GOT3 (cell line): ENCODE results near the gene ZNF74.
"Not testable (repeated sequence)": the region's sequence is repeated elsewhere in the genome, so short reads cannot be mapped to it uniquely, and the experiment has no call there.

Source experiments
- DNase-seq: peaks from one replicate; lab custom pipeline; 2025; ENCODE audit warnings: mixed read lengths; lab: John Stamatoyannopoulos, UW

ZNF74 gene

DNA sequence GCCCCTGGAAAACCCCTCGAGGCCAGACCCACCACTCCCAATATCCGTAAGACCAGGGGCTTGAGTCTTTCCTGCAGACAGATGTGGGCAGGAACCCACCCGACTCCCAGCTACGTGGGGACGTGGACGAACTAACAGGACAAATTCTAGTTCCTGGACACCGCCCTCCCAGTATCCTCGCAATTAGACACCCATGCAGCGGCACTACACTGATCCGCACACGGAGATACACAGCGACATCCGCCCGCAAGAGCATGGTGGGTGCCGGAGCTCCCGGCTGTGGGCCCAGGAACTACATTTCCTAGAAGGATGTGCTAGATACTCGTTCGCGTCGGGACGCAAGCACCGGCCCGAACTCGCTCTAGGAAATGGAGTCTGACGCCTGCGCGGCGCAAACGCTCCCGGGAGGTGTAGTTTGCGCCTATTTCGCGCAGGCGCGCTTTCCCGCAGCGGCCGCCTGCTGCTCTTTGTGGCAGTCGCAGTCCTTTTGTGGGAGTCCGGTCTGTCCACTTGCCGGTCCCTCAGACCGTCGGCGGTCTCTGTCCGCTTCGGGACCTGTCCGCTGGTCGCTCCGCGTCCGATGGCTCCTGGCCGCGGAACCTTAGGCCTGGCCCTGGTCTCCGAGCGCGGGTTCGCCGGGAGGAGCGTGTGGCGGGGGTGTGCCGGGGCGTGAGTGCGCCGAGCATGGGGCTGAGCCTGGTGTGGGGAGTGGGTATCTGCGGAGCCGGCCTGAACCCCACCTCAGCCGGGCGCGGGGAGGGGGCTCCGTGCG is at the start of gene ZNF74:
TSS of gene ZNF74 (plus strand) at position 447 of the 772 bp plus-strand sequence. CDS start 478 bp downstream, outside the sequence.
- peak; percentile 67 for DNase-seq

DNA sequence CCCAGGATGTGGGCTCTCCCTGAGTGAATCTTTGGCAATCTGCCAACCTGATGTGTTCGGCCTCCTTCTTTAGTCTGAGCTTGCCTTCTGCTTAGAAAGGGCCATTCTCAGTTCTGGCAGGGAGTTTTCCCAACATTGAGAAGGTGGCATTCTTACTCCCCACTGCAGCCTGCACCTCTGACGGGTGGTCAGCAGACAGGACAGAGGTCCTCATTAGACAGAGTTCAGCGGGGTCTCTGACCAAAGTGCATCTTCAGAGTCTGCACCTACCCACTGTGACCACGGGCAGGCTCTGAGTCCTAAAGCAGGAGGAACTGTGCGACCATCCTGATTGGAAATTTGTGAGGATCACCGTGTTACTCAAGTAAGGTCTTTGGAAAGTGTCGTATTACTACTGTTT is 47.4 kb upstream of the ZNF74 start:
- not testable (repeated sequence) for DNase-seq

DNA sequence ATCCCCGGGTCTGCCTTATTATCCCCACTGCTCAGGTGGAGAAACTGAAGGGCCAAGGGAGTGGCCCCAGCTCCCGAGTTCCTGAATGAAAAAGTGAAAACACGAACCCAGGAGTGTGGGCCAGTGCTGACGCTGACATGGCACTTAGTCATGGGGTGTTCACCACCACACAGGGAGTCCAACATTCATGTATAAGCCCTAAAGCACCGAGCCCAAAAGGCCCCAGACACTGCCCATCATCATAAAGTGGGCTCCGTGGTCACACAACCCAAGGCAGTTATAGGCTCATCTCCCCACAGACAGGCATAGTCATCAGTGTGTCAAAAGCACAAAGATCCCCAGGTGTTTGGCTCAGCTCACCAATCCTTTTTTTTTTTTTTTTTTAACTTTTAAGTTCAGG is 41.4 kb upstream of the ZNF74 start:
- not testable (repeated sequence) for DNase-seq

DNA sequence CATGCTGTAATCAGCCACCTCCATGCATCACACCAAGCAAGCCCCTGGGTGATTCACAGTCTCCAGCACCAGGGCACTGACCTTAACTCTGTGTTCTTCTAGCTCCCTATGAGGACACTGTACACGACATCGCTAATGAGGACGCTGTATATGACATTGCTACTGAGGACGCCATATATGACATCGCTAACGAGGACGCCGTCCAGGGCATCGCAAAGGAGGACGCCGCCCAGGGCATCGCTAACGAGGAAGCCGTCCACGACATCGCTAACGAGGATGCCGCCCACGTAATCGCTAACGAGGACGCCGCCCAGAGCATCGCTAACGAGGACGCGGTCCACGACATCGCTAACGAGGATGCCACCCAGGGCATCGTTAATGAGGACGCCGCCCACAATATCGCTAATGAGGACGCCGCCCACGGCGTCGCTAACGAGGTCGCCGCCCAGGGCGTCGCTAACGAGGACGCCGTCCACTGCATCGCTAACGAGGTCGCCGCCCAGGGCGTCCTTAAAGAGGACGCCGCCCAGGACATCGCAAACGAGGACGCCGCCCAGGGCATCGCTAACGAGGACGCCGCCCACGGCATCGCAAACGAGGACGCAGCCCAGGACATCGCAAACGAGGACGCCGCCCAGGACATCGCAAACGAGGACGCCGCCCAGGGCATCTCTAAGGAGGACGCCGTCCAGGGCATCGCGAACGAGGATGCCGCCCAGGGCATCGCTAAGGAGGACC is 39.5 kb upstream of the ZNF74 start:
- no peak for DNase-seq

DNA sequence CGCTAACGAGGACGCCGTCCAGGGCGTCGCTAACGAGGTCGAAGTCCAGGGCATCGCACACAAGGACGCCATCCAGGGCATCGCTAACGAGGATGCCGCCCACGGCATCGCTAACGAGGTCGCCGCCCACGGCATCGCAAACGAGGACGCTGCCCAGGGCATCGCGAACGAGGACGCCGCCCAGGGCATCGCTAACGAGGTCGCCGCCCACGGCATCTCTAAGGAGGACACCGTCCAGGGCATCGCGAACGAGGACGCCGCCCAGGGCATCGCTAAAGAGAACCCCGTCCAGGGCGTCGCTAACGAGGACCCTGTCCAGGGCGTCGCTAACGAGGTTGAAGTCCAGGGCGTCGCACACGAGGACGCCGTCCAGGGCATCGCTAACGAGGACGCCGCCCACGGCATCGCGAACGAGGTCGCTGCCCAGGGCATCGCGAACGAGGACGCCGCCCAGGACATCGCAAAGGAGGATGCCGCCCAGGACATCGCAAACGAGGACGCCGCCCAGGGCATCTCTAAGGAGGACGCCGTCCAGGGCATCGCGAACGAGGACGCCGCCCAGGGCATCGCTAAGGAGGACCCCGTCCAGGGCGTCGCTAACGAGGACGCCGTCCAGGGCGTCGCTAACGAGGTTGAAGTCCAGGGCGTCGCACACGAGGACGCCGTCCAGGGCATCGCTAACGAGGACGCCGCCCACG is 37.9 kb upstream of the ZNF74 start:
- DNase-seq = not testable (repeated sequence)

DNA sequence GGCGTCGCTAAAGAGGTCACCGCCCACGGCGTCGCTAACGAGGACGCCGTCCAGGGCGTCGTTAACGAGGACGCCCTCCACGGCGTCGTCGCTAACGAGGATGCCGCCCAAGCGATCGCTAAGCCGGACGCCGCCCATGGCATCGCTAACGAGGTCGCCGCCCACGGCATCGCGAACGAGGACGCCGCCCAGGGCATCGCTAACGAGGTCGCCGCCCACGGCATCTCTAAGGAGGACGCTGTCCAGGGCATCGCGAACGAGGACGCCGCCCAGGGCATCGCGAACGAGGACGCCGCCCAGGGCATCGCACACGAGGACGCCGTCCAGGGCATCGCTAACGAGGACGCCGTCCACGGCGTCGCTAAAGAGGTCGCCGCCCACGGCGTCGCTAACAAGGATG is 37.0 kb upstream of the ZNF74 start:
- DNase-seq = not testable (repeated sequence)

DNA sequence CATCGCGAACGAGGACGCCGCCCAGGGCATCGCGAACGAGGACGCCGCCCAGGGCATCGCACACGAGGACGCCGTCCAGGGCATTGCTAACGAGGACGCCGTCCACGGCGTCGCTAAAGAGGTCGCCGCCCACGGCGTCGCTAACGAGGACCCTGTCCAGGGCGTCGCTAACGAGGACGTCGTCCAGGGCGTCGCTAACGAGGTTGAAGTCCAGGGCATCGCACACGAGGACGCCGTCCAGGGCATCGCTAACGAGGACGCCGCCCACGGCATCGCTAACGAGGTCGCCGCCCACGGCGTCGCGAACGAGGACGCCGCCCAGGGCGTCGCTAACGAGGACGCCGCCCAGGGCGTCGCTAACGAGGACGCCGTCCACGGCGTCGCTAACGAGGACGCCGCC is 36.0 kb upstream of the ZNF74 start:
- DNase-seq = not testable (repeated sequence)

DNA sequence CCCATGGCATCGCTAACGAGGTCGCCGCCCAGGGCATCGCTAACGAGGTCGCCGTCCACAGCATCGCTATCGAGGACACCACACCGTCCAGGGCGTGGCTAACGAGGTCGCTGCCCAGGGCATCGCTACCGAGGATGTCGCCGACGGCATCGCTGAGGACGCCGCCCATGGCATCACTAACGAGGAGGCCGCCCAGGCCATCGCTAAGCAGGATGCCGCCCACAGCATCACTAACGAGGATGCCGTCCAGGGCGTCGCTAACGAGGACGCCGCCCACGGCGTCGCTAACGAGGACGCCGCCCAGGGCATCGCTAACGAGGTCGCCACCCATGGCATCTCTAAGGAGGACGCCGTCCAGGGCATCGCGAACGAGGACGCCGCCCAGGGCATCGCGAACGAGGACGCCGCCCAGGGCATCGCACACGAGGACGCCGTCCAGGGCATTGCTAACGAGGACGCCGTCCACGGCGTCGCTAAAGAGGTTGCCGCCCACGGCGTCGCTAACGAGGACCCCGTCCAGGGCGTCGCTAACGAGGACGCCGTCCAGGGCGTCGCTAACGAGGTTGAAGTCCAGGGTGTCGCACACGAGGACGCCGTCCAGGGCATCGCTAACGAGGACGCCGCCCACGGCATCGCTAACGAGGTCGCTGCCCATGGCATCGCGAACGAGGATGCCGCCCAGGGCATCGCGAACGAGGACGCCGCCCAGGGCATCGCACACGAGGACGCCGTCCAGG is 35.3 kb upstream of the ZNF74 start:
- not testable (repeated sequence) for DNase-seq

DNA sequence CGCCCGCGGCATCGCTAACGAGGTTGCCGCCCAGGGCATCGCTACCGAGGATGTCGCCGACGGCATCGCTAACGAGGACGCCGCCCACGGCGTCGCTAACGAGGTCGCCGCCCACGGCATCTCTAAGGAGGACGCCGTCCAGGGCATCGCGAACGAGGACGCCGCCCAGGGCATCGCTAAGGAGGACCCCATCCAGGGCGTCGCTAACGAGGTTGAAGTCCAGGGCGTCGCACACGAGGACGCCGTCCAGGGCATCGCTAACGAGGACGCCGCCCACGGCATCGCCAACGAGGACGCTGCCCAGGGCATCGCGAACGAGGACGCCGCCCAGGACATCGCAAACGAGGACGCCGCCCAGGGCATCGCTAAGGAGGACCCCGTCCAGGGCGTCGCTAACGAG is 33.7 kb upstream of the ZNF74 start:
- DNase-seq = not testable (repeated sequence)

DNA sequence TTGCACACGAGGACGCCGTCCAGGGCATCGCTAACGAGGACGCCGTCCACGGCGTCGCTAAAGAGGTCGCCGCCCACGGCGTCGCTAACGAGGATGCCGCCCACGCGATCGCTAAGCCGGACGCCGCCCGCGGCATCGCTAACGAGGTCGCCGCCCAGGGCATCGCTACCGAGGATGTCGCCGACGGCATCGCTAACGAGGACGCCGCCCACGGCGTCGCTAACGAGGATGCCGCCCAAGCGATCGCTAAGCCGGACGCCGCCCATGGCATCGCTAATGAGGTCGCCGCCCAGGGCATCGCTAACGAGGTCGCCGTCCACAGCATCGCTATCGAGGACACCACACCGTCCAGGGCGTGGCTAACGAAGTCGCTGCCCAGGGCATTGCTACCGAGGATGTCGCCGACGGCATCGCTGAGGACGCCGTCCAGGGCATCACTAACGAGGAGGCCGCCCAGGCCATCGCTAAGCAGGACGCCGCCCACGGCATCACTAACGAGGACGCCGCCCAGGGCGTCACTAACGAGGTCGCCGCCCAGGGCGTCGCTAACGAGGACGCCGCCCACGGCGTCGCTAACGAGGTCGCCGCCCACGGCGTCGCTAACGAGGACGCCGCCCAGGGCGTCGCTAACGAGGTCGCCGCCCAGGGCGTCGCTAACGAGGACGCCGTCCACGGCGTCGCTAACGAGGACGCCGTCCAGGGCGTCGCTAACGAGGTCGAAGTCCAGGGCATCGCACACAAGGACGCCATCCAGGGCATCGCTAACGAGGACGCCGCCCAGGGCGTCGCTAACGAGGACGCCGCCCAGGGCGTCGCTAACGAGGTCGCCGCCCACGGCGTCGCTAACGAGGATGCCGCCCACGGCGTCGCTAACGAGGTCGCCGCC is 32.8 kb upstream of the ZNF74 start:
- not testable (repeated sequence) for DNase-seq

DNA sequence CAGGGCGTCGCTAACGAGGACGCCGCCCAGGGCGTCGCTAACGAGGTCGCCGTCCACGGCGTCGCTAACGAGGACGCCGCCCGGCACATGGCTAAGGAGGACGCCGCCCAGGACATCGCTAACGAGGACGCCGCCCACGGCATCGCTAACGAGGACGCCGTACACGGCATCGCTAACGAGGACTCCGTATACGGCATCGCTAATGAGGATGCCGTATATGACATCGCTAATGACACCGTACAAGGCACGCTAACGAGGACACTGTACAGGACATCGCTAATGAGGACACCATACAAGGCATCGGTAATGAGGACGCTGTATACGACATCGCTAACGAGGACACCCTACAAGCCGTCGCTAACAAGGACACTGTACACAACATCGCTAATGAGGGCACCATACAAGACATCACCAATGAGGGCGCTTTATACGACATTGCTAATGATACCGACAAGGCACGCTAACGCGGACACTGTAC is 32.2 kb upstream of the ZNF74 start:
- DNase-seq = not testable (repeated sequence)

DNA sequence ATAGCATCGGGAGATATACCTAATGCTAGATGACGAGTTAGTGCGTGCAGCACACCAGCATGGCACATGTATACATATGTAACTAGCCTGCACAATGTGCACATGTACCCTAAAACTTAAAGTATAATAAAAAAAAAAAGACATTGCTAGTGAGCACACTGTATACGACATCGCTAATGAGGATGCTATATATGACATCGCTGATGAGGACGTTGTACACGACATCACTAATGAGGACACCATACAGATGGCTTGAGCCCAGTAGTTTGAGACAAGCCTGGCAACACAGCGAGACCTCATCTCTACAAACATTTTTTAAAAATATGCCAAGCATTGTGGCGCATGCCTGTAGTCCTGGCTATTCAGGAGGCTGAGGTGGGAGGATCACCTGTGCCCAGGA is 31.5 kb upstream of the ZNF74 start:
- not testable (repeated sequence) for DNase-seq

DNA sequence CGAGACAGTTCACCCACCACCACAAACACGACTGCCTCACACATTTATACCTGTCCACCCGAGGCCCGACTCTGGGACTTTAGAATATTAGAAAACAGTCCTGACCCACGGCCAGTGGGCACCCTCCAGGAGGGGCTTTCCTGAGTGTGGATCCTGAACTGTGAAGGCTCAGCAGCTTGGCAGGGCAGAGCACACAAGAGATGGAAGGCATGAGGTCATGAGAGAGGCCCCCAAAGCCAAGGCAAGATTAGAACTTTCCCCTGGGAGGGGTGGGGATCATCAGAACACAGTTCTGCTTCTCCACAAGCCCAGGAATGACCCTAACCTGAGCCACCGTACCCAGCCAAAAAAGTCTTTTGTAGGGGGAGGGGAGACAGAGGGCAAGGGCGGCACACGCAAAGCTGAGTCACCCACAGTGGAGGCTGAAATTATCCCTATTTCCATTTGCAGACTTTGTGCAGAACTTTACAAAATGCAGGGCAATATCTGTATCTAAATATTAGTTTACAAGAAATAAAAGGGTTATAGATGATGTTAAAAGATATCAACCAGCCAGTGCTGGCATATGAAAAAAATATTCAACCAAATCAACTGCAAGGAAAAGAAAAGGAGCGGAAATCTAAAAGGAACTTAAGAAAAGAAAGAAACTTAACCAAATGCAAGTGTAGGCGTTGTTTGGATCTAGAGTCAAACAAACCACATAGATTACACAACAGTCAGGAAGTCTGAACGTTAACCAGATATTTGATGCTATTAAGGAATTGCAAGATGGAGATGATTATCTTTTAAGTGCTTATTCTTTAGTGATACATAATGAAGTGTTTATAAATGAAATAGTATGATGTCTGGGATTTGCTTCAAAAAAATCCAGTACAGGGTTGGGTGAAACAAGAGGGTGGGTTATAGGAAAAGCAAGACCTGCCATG is 29.4 kb upstream of the ZNF74 start:
- not testable (repeated sequence) for DNase-seq

DNA sequence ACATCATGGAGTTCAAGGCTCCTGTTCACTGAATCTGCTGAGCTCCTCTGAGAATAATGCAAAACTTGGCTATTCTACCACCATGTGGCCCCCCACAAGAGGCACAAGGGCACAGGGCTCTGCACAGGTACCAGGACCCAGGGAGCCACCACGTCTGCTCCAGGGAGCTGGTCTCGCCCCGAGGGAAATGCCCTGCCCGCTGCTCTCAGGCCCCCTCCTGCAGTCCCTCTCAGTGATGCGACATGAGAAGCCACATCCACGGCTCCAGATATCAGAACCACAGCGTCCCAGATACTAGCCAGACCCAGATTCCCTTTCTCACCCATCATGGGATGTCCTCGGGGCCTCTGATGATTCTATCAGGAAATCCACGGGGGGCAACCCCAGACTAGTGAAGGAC is 27.1 kb upstream of the ZNF74 start:
- DNase-seq = not testable (repeated sequence)

DNA sequence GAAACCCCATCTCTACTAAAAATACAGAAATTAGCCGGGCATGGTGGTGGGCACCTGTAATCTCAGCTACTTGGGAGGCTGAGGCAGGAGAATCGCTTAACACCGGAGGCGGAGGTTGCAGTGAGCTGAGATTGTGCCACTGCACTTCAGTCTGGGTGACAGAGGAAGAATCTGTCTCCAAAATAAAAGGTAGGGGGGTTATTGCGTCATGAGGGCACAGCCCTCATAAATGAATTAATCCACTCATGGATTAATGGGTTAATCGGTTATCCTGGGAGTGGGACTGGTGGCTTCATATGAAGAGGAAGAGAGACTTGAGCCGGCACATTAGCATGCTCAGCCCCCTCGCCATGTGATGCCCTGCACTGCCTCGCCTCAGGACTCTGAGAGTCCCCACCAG is 25.1 kb upstream of the ZNF74 start:
- DNase-seq = not testable (repeated sequence)

DNA sequence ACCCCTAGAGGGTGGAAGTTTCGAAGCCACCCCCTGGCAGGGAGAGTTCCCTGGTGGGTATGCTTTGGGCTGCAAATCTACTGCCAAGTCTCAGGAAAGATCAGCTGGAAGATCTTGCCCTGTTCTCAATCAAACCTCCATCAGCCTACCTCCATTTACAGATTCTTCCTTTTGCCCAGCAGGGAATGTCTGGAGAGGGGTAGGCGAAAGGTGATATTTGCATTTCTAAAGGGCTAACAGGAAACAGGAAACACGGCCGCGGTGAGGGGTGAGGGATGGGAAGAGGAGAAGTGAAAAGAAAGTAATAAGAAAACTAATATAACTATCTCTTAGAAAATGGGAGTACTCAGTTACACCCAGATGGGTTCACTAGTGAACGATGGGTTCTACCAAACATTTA is 22.3 kb upstream of the ZNF74 start:
- DNase-seq = not testable (repeated sequence)

DNA sequence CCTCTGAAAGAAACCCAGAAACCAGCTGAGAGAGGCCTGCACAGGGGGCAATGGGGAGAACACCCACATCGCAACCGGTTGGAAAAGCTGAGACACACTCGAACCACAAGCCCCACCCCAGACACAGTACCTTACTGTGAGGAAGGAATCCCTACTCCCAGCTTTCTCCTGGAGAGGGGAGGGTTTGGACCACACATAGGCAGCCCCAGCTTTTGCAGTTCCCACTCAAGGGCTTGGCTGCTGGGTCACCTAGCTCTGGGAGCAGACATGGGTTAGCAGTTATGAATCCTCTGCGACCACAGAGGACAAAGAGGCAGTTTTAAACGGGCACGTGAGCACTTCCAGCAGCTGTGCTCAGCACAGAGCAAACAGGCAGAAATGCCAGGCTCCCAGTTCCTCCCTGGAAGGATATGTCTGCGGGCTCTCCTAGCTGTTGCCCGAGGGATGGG is 21.5 kb upstream of the ZNF74 start:
- DNase-seq = not testable (repeated sequence)

DNA sequence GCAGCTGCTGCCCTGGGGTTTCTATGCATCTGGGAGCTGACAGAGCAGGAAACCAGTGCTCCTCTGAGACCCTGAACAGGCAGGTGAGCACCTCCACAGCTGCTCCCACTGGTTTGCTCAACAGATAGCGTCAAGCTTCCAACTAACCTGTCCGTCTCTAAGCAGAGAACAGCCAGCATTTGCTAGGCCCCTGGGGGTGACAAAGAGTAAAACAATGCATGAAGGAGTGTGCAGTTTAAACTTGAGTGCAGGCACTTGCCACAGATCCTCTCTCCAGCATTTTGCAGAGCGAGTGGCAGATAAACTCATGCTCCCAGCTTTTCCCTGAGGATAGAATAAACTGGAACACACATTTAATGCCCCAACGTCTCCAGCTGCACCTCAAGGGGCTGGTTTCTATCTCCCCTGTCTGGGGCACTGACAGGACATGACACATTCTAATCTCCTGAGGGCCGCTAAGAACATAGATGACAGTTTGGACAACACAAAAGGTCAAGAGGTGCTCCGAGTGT is 20.7 kb upstream of the ZNF74 start:
- not testable (repeated sequence) for DNase-seq

DNA sequence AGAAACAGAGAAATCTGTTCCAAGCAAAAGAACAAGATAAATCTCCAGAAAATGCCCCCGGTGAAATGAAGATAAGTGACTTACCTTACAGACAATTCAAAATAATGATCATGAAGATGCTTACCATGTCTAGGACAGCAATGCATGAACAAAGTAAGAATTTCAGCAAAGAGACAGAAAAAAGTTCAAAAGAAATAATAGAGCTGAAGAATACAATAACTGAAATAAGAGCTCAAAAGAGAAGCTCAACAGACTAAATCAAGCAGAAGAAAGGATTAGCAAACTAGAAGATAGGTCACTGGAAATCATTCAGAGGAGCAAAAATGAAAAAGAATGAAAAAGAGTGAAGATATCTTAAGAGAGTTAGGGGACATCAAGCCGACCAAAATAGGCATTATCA is 19.8 kb upstream of the ZNF74 start:
- DNase-seq = not testable (repeated sequence)
